Kidney (tissue), 14 donors: ENCODE measurements around the gene MBD3L2B. TPM values are rescaled to one million over a fixed set of nuclear protein-coding genes. Genes with fewer than 3 reads are reported as not detected.

Experiments used
- DNase-seq, 5 donors: peaks; one replicate each; pipeline ENCODE4 v3.0.0-alpha.2; 2013 to 2020
- FAIRE-seq: peaks from 2 replicates; lab custom pipeline; 2012; peaks lifted over from hg19 to GRCh38; lab: Jason Lieb, UNC
- H3K27ac ChIP-seq, 2 donors: one replicate each; pipeline ENCODE4 v1.7.0; 2013; ENCODE audit warnings: low read depth in 2 of 2, low read length in 2 of 2, inconsistent platforms in 1 of 2
- H3K27me3 ChIP-seq: one replicate; pipeline ENCODE4 v1.7.1; 2013; ENCODE audit warnings: low read length, inconsistent platforms; ENCODE audit not compliant: control insufficient read depth, insufficient read depth
- H3K36me3 ChIP-seq, 3 donors: one replicate each; pipeline versions ENCODE4 v1.7.0 to v1.7.1; 2013; ENCODE audit warnings: low read length in 3 of 3, control low read depth in 1 of 3, inconsistent platforms in 1 of 3; ENCODE audit not compliant: insufficient read depth in 3 of 3, control insufficient read depth in 2 of 3
- H3K4me1 ChIP-seq, 3 donors: one replicate each; pipeline versions ENCODE4 v1.7.0 to v1.7.1; 2013; ENCODE audit warnings: low read length in 3 of 3, inconsistent platforms in 1 of 3, low read depth in 1 of 3; ENCODE audit not compliant: control insufficient read depth in 2 of 3, insufficient read depth in 2 of 3
- H3K4me3 ChIP-seq, 3 donors: one replicate each; pipeline versions ENCODE4 v1.7.0 to v1.8.1; 2013; ENCODE audit warnings: low read length in 3 of 3, control low read depth in 1 of 3, inconsistent platforms in 1 of 3
- H3K9ac ChIP-seq, 3 donors: one replicate each; pipeline versions ENCODE4 v1.7.0 to v1.7.1; 2013; ENCODE audit warnings: low read length in 3 of 3, control low read depth in 1 of 3, inconsistent platforms in 1 of 3
- H3K9me3 ChIP-seq, 3 donors: one replicate each; pipeline versions ENCODE4 v1.7.0 to v1.7.1; 2013; ENCODE audit warnings: low read length in 3 of 3, control low read depth in 1 of 3, inconsistent platforms in 1 of 3; ENCODE audit not compliant: control insufficient read depth in 2 of 3, insufficient read depth in 1 of 3
- intact Hi-C: fragments of 100-400 bp; cut with DNase I; formaldehyde crosslinking; loops from one replicate; pipeline ENCODE4 v1.11.1; 2022
- polyA plus RNA-seq: library from polyadenylated mRNA; stranded (reverse); fragments of 350-450 nt; fragmentation: Illumina TruSeq; extraction: RNeasy Lipid Tissue Mini Kit (QIAGEN cat#74804); gene quantifications from one replicate; pipeline ENCODE4 v1.2.3, GENCODE V29; 2014; ENCODE audit warnings: low read depth, low replicate concordance; ENCODE audit not compliant: insufficient read depth
- total RNA-seq: library from RNA; stranded (reverse); fragmentation: NEBNext Ultra II Directional; extraction: Animal tissue kit (Norgen Biotek cat#: 25700); gene quantifications from one replicate; pipeline ENCODE4 v1.2.1, GENCODE V29; 2021
- TF ChIP-seq, protein P1 (sequence below): IDR thresholded peaks from 3 replicates; pipeline ENCODE4 v1.5.1; 2012; ENCODE audit warnings: mild to moderate bottlenecking, moderate library complexity, borderline replicate concordance; ENCODE audit not compliant: insufficient read depth; ENCODE audit errors: extremely low read depth
- donor health status: control.
- donor health status: control.
- donor health status: control.
- donor health status: control.
- donor health status: control.
- donor health status: DM: yes; HTN: yes; CAD: no.
- donor health status: Normal renal cell carcinoma (clear cell type).

MBD3L2B gene
- total and polyA plus RNA-seq, 2 donors from 2014 or later, result not detected

DNA sequence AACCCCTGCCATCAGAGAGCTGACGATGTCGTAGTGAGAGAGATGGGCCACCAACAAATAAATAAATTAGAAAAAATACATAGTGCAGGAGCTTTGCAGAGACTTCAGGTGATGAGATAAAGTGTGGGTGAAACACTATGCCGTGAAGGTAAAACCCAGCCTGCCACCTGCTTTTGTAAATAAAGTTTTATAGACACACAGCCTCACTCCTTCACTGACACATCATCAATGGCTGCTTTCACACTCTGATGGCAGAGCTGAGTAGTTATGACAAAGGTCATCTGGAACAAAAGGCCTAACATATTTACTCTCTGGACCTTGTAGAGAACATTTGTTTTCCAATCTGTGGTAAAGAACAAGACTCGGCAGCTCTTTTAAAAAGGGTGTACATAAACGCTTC is 45.0 kb downstream of the MBD3L2B start:
- TF ChIP-seq, protein P1, sequence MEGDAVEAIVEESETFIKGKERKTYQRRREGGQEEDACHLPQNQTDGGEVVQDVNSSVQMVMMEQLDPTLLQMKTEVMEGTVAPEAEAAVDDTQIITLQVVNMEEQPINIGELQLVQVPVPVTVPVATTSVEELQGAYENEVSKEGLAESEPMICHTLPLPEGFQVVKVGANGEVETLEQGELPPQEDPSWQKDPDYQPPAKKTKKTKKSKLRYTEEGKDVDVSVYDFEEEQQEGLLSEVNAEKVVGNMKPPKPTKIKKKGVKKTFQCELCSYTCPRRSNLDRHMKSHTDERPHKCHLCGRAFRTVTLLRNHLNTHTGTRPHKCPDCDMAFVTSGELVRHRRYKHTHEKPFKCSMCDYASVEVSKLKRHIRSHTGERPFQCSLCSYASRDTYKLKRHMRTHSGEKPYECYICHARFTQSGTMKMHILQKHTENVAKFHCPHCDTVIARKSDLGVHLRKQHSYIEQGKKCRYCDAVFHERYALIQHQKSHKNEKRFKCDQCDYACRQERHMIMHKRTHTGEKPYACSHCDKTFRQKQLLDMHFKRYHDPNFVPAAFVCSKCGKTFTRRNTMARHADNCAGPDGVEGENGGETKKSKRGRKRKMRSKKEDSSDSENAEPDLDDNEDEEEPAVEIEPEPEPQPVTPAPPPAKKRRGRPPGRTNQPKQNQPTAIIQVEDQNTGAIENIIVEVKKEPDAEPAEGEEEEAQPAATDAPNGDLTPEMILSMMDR, result no peak
- no peak for FAIRE-seq
- peaks cover 0 to 12% (median 6%) of the 10 kb centered on the region in 3 donors for H3K9me3 ChIP-seq

DNA sequence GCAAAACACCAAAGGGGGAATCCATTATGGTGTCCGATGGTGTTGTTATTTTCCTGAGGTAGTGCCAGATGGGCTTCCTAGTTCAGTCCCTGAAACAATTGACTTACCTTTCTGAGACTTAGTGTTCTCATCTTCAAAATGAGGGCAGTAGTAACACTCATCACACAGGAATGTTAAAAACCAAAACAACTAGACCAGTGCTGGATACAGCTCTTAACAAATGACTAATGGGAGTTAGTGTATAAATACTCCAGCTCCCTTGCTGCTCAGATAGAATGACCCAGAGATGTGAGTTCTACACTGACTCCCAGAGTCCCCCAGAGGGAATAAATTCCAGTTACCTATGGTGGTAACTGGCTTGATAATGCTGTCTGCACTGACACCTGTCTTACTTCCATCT is 49.9 kb downstream of the MBD3L2B start:
- TF ChIP-seq, protein P1, result no peak
- no peak overlapping the region for H3K9ac ChIP-seq
- intact Hi-C loops, result no loop called here
- no peak overlapping the region for H3K27ac ChIP-seq
- H3K4me3 ChIP-seq, result no peak overlapping the region
- no peaks in the 10 kb centered on the region for H3K27me3 ChIP-seq
- H3K4me1 ChIP-seq, result no peaks in the 10 kb centered on the region
- no peaks in the 10 kb centered on the region for H3K36me3 ChIP-seq
- DNase-seq (no peak), FAIRE-seq (no peak)
- H3K9me3 ChIP-seq, result no peaks in the 10 kb centered on the region

More for the DNA sequence above, 45.0 kb downstream of the MBD3L2B start:
- no peak for DNase-seq
- Histone ChIP-seq H3K4me1 (no peaks in the 10 kb centered on the region), H3K4me3 (no peak overlapping the region), H3K27ac (no peak overlapping the region), H3K27me3 (no peaks in the 10 kb centered on the region), H3K9ac (no peak overlapping the region), H3K36me3 (no peaks in the 10 kb centered on the region)
- intact Hi-C loops, result no loop called here

DNA sequence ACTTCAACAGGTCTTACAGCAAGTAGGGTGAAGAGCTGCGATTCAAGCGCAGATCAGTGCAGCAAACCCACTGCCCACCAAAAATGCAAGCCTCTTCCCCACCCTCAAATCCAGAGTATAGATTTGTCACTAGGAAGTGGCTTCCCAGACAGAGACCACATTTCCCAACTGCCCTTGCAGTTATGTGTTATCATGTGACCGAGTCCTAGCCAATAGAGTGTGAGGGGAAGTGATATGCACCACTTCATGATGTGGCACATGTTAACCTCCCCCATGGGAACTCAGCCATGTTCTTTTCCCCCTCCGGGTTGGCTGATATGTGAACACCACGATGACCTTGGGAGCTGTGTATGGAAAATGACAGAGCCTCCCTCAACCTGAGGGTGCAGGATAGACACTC is 50.8 kb downstream of the MBD3L2B start:
- DNase-seq, result peak in 1 of 5 donors; percentile 5

More for the DNA sequence above, 50.8 kb downstream of the MBD3L2B start:
- Histone ChIP-seq H3K36me3 (no peaks in the 10 kb centered on the region), H3K9me3 (no peaks in the 10 kb centered on the region), H3K27ac (no peak overlapping the region), H3K4me3 (no peak overlapping the region), H3K9ac (no peak overlapping the region), H3K4me1 (no peaks in the 10 kb centered on the region), H3K27me3 (no peaks in the 10 kb centered on the region)
- intact Hi-C loops, result no loop called here
- FAIRE-seq, result no peak
- TF ChIP-seq, protein P1, result no peak
